Left ventricle myocardium inferior (tissue), 1 donor: ENCODE data around the gene NCSTN. TPM values are rescaled to one million over a fixed set of nuclear protein-coding genes. Genes with fewer than 3 reads are reported as not detected.

ENCODE experiments used
- DNase-seq: peaks from one replicate; pipeline ENCODE4 v3.0.0-alpha.2; 2020
- H3K27ac ChIP-seq: fragments of 200-600 bp; replicated peaks from 2 replicates; pipeline ENCODE4 v1.8.0; 2021
- H3K27me3 ChIP-seq: fragments of 200-600 bp; 2 replicates; pipeline ENCODE4 v1.8.0; 2021; ENCODE audit warnings: low read depth
- H3K36me3 ChIP-seq: fragments of 200-600 bp; 2 replicates; pipeline ENCODE4 v1.8.0; 2021
- H3K4me1 ChIP-seq: fragments of 200-600 bp; 2 replicates; pipeline ENCODE4 v1.8.0; 2021
- H3K4me3 ChIP-seq: fragments of 200-600 bp; 2 replicates; pipeline ENCODE4 v1.8.0; 2021; ENCODE audit warnings: mild to moderate bottlenecking, moderate library complexity
- H3K9me3 ChIP-seq: fragments of 200-600 bp; replicated peaks from 2 replicates; pipeline ENCODE4 v1.8.0; 2021
- intact Hi-C: fragments of 100-400 bp; cut with micrococcal nuclease; formaldehyde crosslinking; loops from one replicate; pipeline ENCODE4 v1.11.0; 2022
- total RNA-seq: library from RNA; stranded (reverse); fragmentation: NEBNext Ultra II Directional; extraction: Animal tissue kit (Norgen Biotek cat#: 25700); gene quantifications from one replicate; pipeline ENCODE4 v1.2.1, GENCODE V29; 2021
- TF ChIP-seq, protein P1 (sequence below): fragments of 200-600 bp; IDR thresholded peaks from 2 replicates; pipeline ENCODE4 v1.8.0; 2021; ENCODE audit warnings: antibody characterized with exemption, mild to moderate bottlenecking, borderline replicate concordance
- donor health status: DM: no; HTN: yes; CAD: no; lungs with severe emphysema.

NCSTN gene
- total RNA-seq, 1 donor from 2014 or later, result 53.6 TPM

- H3K4me3 ChIP-seq, result no peak overlapping the region
- no peak overlapping the region for H3K27ac ChIP-seq
- H3K27me3 ChIP-seq, result no peaks in the 10 kb centered on the region
- intact Hi-C loops, result no loop called here
- DNase-seq, result no peak
- no peaks in the 10 kb centered on the region for H3K9me3 ChIP-seq
- TF ChIP-seq, protein P1, sequence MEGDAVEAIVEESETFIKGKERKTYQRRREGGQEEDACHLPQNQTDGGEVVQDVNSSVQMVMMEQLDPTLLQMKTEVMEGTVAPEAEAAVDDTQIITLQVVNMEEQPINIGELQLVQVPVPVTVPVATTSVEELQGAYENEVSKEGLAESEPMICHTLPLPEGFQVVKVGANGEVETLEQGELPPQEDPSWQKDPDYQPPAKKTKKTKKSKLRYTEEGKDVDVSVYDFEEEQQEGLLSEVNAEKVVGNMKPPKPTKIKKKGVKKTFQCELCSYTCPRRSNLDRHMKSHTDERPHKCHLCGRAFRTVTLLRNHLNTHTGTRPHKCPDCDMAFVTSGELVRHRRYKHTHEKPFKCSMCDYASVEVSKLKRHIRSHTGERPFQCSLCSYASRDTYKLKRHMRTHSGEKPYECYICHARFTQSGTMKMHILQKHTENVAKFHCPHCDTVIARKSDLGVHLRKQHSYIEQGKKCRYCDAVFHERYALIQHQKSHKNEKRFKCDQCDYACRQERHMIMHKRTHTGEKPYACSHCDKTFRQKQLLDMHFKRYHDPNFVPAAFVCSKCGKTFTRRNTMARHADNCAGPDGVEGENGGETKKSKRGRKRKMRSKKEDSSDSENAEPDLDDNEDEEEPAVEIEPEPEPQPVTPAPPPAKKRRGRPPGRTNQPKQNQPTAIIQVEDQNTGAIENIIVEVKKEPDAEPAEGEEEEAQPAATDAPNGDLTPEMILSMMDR, result no peak
- peaks cover 14% of the 10 kb centered on the region for H3K4me1 ChIP-seq
- H3K36me3 ChIP-seq, result peaks cover 100% of the 10 kb centered on the region
These were observed 9.4 kb downstream of the NCSTN start for GRCh38 chr1:160352555-160352954.

- TF ChIP-seq, protein P1, result no peak
- Histone ChIP-seq H3K27me3 (no peaks in the 10 kb centered on the region), H3K4me1 (peaks cover 14% of the 10 kb centered on the region), H3K9me3 (no peaks in the 10 kb centered on the region), H3K27ac (no peak overlapping the region), H3K36me3 (peaks cover 100% of the 10 kb centered on the region), H3K4me3 (no peak overlapping the region)
- no peak for DNase-seq
- intact Hi-C loops, result no loop called here
These were observed 10.0 kb downstream of the NCSTN start for GRCh38 chr1:160353223-160353622.

DNA sequence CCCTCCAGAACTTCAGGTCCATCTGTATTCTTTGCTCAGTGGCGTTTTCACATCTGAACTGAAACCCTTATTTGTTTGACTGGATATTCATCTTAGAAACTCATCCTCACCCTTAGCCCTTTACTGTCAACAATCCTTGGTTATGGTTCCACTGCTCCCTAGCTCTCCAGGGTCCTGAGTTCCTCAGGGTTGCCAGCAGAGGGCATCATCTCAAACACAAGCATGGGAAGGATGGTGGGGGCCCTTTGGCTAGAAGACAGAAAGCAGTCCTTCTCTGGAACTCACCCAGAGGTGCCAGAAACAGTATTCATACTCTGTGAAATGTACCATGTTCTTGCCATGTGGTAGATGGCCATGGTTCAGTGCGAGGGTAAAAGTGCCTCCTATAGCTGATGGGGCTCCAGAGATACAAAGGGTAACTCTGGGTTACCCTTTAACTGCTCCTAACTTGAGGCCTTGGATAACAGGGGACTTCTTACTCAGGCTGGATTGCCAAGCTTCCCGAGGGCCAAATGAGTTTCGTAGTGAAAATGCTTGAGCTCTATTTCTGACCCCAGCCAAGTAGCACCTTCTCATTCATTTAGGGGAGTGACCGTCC lies 11.3 kb downstream of the NCSTN start:
- no peak overlapping the region for H3K27ac ChIP-seq
- peaks cover 14% of the 10 kb centered on the region for H3K4me1 ChIP-seq
- H3K4me3 ChIP-seq, result no peak overlapping the region
- no peak for DNase-seq
- intact Hi-C loops, result no loop called here
- TF ChIP-seq, protein P1, result peak; percentile 53
- no peaks in the 10 kb centered on the region for H3K9me3 ChIP-seq
- H3K36me3 ChIP-seq, result peaks cover 98% of the 10 kb centered on the region
- no peaks in the 10 kb centered on the region for H3K27me3 ChIP-seq

DNA sequence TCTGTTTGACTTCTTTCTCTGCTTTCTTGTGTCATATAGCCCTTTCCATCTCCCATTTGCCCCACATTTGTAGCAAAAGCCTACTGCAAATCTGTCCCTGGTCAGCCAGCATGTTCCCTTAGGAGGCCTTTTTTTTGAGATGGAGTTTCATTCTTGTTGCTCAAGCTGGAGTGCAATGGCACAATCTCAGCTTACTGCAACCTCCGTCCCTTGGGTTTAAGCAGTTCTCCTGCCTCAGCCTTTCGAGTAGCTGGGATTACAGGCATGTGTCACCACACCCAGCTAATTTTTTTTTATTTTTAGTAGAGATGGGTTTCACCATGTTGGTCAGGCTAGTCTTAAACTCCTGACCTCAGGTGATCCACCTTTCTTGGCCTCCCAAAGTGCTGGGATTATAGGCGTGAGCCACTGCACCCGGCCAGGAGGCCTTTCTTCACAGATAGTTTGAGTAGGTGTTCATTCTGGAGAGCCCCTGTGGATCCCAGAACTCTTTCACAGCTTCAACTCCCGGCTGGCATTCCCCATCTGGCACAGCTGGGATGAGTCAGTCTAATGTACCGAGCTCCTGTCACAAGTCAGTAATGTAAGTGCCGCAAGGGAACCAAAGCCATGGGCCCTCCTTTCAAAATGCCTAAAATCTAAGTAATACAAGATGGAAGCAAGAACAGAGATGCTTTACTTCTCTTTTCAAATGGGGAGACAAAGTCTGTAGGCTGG lies 14.3 kb downstream of the NCSTN start:
- intact Hi-C loops, result no loop called here
- TF ChIP-seq, protein P1, result no peak
- peaks cover under 1% of the 10 kb centered on the region for H3K4me1 ChIP-seq
- no peaks in the 10 kb centered on the region for H3K27me3 ChIP-seq
- H3K9me3 ChIP-seq, result no peaks in the 10 kb centered on the region
- H3K27ac ChIP-seq, result no peak overlapping the region
- H3K36me3 ChIP-seq, result peaks cover 70% of the 10 kb centered on the region
- H3K4me3 ChIP-seq, result no peak overlapping the region
- no peak for DNase-seq

DNA sequence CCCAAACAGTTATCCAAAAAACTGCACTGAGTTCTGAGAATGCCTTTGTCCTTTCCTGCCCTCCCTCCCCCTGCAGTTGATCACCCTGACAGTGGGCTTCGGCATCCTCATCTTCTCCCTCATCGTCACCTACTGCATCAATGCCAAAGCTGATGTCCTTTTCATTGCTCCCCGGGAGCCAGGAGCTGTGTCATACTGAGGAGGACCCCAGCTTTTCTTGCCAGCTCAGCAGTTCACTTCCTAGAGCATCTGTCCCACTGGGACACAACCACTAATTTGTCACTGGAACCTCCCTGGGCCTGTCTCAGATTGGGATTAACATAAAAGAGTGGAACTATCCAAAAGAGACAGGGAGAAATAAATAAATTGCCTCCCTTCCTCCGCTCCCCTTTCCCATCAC lies 14.9 kb downstream of the NCSTN start:
- intact Hi-C loops, result no loop called here
- no peaks in the 10 kb centered on the region for H3K4me1 ChIP-seq
- H3K27me3 ChIP-seq, result no peaks in the 10 kb centered on the region
- no peak for DNase-seq
- H3K9me3 ChIP-seq, result no peaks in the 10 kb centered on the region
- H3K36me3 ChIP-seq, result peaks cover 64% of the 10 kb centered on the region
- H3K4me3 ChIP-seq, result no peak overlapping the region
- TF ChIP-seq, protein P1, result no peak
- H3K27ac ChIP-seq, result no peak overlapping the region
